PC-9 (cell line): Measurements from ENCODE around the gene ANKFN1.
A peak's percentile ranks its signal among the peaks of the same experiment; 100 is the strongest.

Source experiments
- CTCF ChIP-seq: fragments of 200-600 bp; sonication (generic); conservative IDR thresholded peaks from 2 replicates; pipeline ENCODE4 v1.6.1; 2017; ENCODE audit warnings: mixed run types, antibody characterized with exemption, mild to moderate bottlenecking, moderate library complexity
- EZH2 ChIP-seq: fragments of 200-600 bp; sonication (generic); IDR thresholded peaks from 2 replicates; pipeline ENCODE4 v1.8.0; 2017; ENCODE audit warnings: antibody characterized with exemption, low read depth

- TF ChIP-seq CTCF (peak; percentile 79), EZH2 (no peak)
Observed at GRCh38 chr17:56319531-56319930, 166.3 kb downstream of the ANKFN1 start.
